CD4-positive, alpha-beta T cell treated with Interleukin-15 for 1 hour (primary cell): Measurements from ENCODE around the gene RIC1.
"Not testable (repeated sequence)": the region's sequence is repeated elsewhere in the genome, so short reads cannot be mapped to it uniquely, and the experiment has no call there.

Experiments used
- DNase-seq: peaks from one replicate; pipeline ENCODE4 v3.0.0-alpha.2; 2020

Gene RIC1

DNA sequence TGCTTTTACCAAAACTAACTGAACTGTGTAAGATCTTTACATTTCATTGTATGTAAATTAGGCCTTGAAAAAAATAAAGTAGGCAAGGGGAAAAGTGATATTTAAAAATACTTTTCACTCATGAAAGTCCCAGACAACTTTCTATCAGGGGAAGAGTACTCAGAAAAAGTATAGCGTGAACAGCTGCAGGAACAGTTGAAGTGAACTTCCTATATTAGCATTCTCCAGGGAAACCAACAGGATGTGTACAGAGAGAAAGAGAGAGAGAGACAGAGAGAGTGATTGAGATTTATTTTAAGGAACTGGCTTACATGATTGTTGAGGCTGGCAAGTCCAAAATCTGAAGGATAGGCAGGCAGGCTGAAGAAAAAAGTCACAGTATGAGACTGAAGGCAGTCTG, 162.0 kb downstream of the RIC1 start:
- no peak for DNase-seq

DNA sequence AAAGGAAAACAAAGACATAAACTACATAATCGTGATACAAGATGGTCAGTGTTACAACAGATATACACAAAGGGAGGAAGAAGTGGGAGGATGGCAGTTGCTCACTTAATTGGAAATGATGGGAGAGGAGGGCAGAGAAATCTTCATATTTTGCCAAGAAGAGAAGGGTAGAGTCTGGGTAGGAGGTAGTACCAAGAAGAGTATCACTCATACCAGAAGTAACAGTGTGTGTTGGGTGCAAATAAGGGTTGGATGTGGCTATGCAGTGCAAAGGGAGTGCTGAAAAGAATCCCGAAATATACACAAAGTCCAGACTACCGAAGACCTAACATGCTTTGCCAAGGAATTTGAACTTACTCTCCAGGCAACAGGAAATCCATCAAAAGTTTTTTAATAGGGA, 163.0 kb downstream of the RIC1 start:
- DNase-seq = no peak

DNA sequence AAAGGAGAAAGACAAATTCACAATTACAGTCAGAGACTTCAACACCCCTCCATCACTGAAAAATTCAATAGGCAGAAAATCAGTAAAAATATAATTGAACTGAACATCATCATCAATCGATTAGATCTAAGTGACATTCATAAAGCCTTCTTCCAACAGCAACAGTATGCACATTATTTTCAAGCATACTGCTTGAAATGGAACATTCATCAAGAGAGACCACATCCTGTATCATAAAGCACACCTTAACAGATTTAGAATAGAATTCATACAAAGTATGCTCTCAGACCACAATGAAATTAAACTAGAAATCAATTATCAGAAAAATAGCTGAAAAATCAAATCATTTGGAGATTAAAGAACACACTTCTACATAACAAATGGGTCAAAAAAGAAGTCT, 164.9 kb downstream of the RIC1 start:
- DNase-seq = no peak

DNA sequence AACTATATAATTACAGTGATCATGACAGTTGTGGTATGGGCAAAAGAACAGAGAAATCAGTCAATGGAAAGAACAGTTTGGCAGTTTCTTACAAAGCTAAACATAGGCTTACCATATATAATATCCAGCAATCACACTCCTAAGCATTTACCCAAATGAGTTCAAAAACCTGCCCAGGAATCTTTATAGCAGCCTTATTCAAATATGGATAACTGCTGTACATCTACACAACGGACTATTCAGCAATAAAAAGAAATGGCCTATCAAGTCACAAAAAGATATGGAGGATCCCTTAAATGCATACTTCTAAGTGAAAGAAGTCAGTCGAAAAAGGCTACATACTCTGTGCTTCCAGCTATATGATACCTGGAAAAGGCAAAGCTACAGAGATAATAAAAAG, 167.4 kb downstream of the RIC1 start:
- no peak for DNase-seq

DNA sequence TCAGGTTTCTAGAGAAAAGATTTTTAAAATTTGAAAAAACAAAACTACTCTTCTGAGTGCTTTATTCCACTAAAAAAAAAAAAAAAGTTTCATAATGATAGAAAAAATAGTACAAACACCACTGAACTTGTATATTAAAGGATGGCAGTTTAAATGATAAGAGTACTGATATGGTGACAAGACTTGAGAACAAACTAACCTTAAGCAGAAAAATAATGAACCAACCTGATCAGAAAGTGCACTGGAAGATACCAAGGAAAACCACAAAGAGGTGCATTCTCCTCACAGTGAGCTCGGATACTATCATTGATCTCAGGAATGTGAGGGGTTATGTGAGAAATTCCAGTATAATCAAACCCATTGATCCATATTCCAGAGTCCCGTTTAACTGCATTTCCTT, 169.7 kb downstream of the RIC1 start:
- DNase-seq = no peak

DNA sequence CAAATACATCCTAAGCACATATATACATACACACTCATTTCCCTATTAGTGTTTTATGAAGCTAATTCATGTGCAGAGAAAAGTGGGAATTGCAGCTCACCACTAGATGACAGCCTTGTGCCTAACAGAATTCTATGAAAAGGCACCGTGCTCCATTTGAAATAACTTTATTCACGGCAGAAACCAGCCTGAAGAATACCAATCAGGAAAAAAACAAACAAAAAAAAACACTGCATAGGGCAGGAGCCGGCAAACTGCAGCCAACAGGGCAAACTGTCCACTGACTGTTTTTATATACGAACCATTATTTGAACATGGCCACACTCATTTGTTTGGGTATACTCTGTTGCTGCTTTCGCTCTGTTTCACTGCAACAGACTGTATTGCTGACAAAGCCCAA, 170.4 kb downstream of the RIC1 start:
- no peak for DNase-seq

DNA sequence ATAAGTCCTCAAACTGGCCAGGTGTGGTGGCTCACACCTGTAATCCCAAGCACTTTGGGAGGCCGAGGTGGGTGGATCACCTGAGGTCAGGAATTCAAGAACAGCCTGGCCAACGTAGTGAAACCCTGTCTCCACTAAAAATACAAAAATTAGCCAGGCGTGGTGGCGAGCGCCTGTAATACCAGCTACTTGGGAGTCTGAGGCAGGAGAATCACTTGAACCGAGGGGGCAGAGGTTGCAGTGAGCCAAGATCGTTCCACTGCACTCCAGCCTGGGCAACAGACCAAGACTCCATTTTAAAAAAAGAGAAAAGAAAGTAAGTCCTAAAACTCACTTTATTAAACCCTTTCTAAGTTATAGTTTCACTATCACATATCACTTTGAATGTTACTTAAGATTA, 171.5 kb downstream of the RIC1 start:
- DNase-seq = not testable (repeated sequence)

DNA sequence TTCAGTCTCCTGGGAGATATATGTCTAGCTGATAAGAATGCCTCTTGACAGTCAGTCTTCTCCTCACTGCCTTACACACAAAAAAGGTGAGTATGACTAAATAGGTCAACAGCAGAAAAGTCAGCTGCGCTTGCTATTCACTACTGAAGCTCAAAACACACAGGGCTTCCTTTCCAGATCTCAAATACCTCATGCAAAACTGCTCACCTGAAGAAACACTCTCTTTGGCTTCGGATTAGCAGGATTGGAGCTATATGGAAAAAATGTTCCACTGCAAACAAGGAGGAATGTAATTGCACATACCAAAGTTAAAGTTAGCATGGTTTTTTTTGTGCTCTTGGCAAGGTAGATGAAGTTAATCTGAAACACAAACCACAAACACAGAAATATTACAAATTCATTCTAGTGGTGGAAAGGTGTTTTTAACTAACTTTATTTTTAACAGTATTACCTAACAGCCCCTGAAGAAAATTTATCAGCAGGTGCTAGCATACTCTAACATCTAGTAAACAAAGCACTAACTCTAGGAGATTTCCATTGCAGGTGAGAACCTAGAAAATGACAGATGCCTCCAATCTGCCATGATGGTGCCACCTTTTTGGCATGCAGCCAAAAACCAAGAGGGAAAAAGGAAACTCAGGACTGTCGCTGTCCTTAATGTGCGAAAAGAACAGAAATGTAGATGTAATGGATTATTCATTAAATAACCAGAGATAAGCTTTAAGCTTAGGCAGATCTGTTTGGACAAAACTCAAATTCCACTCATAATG, 172.2 kb downstream of the RIC1 start:
- no peak for DNase-seq

DNA sequence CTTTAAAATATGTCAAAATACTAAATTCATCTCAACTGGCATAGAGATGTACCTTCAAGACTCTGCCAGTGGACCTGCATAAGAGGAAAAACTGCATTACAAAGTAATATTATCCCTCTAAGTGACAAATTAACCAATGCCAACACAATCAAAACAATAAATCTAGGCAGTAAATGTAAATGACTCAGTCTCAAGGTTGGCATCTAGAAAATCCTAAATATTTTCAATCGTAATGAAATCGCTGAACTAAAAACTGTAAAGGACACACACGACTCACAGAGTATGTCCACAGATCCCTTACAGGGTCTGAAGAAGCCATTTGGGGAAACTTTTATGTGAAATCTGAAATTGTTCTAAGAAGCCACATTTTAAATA, 172.8 kb downstream of the RIC1 start:
- no peak for DNase-seq

DNA sequence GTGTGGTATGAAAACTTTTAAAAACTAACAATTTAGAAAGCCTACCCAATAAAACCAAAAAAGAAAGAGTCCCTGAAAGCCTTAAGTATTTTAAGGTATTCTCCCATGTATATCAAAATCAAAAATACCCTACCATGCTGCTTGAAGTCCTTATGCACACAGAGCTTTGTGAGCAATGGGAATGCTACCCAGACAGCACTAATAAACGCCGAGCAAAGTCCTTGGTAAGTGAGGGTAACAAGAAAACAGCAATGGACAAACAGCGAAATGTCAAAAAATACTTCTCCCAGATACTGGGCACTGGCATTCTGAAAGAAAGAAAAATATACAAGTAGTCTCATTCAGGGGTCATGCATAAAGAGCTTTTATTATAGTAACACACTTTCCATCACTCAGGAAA, 176.6 kb downstream of the RIC1 start:
- no peak for DNase-seq

DNA sequence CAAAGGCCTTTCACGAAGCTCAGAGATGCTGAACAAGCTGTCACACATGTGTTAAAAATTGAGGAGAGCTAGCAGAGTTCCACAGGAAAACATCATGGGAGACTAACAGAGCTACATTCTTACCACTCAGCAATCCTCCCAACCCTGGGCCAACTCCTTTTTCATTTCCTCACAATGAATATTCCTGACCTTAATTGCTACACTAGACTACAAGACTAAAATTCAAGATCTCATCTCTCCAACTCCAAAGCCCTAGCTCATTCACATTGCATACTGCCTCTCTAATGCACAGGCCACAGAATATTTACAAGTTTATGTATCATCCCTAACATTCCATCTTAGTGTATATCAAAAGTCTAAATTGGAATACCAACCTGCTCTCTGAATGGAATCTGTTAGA, 182.8 kb downstream of the RIC1 start:
- no peak for DNase-seq

DNA sequence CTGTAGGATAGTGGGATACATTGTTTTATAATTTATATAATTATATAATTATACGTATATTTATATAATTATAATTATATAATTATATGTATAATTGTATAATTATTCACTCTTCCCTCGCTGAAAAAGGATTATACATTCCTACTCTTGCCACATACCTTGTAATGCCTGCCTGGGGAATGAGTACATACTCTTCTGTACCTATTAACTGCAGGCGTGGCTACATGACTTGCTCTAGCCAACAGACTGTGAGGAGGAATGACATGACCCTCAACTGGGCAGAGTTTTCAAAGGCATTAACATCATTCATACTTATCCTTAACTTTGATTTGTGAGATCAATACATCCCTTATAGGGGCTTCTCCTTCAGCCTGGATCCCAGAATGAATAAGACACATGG, 184.9 kb downstream of the RIC1 start:
- no peak for DNase-seq

DNA sequence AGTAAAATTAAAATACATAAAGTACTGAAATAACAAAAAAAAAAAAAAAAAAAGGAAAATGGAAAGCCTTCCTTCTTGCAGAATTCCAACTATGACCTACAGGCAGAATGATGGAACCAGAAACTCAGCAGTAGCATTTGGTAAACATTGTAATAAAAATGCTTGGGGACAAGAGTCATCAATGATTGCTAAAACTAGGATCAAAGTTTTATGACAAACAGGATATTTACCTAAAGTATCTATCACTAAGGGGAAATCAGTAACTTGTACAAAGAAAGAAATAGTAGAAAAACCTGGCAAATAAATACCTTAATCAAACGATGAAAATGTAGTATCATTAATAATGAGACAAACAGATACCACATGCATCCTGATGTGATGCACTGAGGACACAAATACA, 186.6 kb downstream of the RIC1 start:
- no peak for DNase-seq

DNA sequence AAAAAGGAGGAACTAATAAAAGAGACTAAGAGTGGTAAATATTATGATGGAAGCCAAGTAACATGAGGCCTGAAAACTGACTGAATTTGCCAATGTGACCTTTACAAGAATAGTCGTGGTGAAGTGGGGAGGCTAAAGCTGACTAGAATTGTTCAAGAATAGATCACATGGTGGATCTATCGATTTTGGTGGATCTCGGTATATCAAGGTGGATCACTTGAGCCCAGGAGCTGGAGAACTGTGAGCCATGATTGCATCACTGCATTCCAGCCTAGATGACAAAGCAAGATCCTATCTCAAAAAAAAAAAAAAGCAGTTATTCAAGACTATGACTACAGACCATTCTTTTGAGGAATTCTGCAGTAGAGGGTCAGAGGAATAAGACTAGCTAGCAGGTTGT, 189.0 kb downstream of the RIC1 start:
- no peak for DNase-seq

DNA sequence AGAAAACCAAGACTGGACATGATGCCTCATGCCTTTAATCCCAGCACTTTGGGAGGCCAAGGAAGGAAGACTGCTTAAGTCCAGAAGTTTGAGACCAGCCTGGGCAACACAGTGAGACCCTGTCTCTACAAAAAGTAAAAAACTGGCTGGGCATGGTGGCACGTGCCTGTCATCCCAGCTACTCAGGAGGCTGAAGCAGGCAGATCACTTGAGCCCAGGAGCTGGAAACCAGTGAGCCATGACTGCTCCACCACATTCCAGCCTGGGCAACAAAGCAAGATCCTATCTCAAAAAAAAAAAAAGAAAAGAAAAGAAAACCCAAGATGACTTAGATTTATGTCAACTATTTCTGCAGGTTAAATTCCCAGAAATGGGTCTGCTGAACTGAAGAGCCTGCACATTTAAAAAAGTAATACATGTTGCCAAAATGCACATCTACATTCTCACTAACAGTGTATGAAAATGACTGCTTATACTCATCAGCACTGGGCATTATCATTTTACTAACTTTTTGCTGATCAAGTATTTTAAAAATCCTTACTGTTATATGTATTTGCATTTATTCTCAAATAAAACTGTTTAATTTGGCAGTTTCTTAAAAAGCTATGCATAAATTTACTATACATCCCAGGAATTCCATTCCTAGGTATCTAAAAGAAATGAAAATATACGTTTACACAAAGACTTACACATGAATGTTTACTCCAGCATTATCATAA, 189.7 kb downstream of the RIC1 start:
- DNase-seq = no peak

DNA sequence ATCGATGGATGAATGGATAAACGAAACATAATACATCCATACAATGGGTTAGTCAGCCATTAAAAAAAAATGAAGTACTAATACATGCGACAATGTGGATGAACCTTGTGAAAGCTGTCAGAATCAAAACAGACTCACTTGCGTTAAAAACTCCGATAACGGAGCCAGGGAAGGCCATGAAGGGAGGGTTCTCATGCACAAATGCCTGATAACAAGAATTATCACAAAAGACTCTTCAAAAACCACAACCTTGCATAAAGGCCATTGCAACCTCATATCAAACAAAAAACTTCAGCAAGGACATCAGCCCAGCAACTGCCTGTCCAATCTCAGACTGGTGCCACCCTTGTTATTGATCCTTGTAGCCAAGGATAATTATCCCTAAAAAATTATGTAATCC, 190.3 kb downstream of the RIC1 start:
- no peak for DNase-seq

DNA sequence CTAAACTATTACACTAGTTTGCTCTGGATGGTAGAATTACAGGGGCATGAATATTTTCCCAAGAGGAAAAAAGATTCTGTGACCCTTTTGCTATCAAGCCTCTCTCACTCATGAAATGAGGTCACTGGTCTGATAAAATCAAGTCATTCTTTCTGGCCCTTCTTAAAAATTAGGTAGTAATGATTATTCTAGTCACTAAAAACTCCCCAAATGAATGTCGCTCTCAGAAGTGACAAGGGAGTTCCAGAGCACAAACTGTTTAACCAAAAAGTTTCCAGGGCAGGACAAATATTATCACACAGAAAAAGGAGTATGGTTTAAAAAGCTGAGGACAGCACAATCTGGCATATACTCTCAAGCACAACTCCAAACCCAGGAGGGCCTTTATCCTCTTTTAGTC, 191.5 kb downstream of the RIC1 start:
- DNase-seq = no peak

DNA sequence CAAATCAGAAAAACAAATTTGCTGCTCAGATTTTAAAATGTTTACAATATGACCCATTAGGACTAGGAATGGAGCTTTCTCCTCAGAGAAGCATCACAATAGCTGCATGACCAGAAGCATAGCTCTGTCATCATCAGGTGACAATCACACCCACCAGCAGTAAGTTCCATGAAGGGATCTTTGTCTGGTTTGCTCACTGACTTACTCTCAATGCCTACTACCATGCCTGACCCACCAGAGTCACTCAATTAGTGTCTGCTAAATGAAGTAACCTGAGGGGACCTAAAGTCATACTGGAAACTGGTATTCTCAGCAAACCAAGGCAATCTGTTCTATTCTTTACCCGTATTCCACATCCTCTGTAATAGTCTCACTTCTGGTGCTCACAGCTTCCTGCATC, 196.3 kb downstream of the RIC1 start:
- no peak for DNase-seq
